ENCODE measurements around the gene PIK3R3.

PIK3R3 gene

DNA sequence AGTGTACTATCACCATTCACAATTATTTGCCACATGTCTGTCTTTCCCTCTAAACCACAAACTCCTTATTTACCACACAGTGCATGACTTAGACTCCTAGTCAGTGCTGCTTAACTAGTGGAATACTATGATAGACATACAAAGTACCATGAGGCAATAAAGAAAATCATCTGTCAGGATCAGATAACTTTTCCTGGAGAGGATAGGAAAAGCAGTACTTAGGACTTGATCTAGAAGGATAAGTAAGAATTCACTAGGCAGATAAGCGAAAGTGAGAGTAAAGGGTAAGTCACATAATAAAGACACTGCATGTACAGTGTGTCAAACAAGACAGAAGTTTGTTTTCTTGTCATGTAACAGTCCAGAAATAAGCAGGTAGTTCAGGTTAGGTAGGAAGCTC is 21.3 kb upstream of the PIK3R3 start:
- peak; percentile 36 for DNase-seq

DNA sequence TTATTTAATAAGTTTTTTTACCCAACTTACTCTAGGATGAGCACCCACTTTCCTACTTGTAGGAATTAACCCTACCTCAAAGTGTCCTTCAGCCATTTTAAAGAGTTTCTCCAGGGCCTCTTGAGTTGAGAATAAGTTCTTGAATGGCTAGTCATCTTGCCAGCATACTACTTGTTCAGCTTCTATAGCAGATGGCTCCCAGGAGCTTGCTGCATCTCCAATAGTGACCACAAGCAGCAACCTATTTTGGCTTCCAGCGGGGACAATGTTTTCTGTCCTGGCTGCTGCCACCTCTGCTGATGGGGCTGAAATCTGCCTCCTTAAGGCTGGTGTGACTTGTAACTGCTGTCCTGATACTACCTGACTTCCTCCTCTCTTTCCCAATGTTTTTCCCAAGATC is 20.8 kb upstream of the PIK3R3 start:
- no peak for DNase-seq

DNA sequence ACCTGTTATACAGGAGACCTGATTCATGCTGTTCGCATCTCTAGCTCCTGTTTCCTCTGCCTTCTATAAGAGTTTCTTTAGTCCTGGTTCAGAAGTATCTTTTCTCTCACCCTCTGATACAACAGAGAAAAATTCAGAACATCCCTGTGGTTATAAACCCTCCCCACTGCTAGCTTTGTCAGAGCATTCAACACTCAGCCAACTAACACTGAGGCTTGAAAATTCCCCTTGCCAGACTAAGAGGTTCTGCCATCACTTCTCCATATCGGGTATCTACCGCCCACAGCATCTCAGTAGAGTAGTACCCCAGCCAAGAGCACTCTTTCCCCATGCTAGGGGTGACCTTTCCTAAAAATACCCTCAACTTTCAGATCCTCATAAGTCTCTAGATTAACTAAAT is 19.6 kb upstream of the PIK3R3 start:
- peak; percentile 76 for DNase-seq

DNA sequence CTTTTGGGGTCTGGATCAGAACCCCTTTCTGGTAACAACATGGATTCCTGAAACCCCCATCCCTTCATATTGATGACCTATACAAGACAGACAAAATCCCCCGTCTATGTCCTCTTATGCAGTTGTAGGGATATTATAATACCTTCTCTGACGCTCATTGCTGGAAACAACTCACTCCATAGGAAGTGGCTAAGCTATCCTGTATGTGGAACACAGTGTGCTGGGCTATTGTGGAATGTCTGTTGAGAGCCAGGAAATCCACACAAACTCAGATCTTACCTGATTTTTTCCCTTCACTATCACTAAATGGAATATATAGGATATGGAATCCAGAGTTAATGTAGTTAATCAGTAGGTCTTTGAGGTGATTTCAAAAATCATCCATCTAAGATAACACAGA is 17.7 kb upstream of the PIK3R3 start:
- DNase-seq, result no peak

DNA sequence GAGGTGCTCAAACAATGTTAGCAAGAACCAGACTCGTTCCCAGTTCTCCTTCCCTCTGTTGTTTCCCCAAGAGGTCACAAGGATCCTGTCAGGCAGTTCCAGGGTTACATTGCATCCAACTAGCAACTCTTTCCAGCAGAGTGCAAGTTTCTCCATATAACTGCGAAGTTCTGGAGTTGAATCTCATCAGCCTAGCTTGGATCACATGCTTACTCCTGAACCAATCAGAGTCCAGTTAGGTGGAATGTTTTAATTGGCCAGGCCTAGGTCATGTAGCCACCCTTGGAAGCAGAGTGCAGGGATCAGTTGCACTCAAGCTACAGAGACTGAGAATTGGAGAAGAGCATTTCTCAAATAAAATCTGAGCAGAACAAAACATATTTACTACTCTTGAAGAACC is 15.9 kb upstream of the PIK3R3 start:
- DNase-seq, result no peak

DNA sequence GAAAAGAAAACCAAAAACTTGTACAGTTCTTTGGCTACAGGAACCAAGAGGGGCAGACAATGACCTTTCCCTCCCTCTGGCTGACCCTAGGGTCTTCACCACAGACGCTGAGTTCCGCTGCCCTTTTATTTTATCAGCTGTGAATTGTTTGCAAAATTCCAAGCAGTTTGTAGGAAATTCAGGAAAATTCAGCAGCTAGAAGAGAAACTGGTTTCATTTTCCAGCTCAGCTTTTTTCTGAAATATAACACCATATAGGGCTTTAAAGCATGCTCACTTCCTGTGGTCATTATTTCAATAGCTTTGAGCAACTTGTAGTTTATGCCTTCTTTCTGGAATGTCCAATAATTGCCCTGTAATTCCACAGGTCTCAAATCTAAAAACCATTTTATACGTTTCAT is 5.5 kb upstream of the PIK3R3 start:
- DNase-seq, result peak; percentile 54

DNA sequence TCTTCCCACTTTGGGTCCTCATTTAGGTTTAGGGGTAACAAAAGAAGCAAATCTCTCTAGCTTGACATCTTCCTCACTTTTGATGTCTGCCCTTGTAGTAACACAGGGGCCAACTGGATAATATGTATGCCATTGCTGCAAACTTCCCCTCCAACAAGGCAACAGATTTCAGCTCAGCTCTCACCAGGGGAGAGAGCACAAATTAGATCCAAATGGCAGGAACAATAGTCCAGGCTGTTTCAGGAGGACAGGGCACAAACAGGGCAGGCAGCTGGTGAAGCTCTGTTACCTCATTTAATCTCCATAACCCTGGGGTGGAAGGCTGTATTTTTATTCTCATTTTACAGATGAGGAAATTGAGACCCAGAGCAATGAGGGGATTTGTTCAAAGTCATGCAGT is 4.3 kb upstream of the PIK3R3 start:
- no peak for DNase-seq

DNA sequence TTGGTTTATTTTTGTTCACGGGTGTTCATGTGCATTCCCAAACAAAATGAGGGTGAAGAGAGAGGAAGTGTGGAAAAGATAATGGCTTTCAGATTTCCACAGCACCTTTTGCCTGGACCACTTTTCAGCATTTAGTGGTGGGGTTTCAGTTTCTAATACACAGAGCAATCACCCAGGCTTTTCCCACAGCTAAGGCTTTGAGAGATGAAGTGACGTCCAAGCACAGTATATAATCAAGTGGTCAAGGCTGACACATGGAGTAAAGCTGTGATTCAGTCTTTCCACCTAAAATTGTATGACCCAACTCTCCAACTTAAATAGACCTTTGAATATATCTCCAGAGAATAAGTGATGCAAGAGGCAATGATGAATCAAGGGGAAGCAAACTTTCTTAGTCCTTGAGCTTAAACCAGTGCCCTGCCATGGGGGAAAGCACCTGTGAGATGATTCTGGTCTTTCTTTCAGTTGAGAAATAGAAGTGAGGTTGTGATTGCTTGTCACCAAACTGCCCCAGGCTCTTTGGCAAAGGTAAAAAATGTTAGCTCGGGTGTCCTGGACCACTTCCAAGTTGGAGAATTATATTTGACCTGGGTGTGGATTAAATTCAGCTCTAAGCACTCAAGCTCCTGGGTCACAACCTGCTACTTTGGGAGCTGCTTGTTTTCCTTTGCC is 2.4 kb upstream of the PIK3R3 start:
- peak; percentile 80 for DNase-seq

DNA sequence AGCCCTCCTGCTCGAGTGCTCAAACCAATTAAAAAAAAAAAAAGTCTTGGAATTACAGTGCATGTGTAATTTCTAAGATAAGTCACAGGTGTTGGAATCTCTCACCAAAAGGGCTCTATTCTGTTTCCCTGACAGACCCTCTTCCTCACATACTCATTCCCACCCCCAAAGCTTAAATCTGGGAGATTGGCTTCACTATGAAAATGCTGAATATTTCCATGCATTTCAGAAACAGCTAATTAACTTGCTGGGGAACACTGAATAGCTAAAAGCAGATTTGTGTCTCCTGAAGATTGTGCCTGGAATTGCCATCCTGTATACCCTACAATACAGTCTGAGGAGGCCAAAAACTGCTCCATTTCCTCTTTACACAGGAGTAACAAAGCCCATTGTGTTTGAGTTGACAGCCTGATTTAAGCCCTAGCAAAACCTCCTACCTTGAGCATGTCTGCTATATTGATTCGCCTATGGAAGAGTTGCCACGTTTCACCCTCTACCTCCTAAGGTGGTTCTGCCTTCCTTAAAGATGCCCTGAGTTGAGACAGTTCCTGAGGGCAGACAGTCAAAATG is 1.4 kb upstream of the PIK3R3 start:
- DNase-seq, result no peak

DNA sequence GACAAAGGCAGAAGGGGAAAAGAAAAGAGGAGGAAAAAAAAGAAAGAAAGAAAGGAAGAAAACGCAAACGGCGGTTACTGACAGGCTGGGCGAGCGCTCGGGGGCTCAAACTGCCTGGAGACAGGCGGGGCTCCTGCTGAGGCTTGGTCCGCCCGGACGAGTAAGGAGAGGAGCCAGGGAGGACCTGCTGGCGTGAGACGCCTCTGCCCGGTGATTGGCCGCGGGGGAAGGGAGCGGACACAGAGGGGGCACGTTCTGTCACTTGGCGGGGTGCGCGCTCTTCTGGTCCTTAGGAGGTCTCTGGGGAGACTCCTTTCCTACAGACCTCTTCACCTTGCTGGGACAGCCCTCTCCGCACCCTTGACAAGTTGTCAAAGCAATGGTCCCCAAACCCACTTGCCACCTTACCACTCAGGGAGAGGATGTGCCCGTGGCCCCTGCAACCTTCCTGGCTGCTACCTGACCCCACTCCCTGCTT is 791 bp upstream of the PIK3R3 start:
- DNase-seq, result no peak

DNA sequence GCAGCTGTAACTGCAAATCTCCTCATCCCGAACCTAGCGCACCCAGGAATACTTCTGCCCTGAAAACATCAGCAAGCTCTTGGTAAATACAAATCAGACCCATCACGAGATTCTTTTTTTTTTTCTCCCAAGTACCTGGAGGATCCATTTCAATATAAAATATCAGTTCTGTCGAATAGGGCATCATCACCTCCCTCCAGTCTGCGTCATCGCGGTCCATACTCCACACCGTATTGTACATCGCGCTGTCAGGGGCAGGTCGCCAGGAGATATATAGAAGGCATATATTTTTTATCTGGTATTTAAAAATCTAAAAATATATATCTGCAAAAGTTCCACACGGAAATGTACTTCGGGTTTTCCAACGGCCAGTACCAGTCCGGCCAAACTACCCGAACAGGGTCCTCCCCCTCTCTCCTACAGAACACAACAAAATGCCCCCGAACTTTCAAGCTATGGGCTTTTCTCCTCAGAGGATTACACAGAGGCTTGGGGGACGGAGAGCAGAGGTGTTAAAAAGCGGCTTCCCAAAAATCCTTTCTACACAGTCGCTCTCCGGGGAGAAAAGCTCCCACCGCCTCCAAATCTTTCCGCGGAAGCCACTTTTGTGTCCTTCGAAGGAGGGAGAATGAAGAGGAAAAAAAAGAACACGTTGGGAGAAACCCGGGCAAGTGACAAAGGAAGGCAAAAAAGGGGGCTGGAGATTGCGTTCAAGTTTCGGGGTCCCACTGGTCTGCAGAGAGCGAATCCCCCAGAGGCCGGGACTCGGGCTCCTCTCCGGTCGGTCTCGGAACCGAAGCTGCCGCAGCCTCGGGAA is 509 bp downstream of the PIK3R3 start:
- DNase-seq, result peak; percentile 21

DNA sequence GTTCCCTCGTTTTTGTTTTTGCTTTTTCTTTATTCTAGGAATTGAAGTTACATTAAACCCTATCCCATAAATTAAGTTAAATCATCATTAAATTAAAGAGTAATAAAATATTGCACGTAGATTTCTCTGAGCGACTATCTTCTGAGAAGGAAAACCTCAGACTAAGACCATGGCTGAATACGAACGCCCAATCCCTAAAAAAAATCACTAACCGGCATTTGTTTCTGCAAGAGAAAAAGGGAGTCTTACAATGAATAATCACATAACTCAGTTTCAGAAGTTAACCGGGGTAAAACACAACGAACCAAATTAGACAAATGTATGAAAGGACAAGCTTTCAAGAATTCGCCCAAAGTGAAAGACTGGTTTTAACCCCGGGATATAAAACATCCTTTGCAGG is 1.3 kb downstream of the PIK3R3 start:
- DNase-seq, result no peak

DNA sequence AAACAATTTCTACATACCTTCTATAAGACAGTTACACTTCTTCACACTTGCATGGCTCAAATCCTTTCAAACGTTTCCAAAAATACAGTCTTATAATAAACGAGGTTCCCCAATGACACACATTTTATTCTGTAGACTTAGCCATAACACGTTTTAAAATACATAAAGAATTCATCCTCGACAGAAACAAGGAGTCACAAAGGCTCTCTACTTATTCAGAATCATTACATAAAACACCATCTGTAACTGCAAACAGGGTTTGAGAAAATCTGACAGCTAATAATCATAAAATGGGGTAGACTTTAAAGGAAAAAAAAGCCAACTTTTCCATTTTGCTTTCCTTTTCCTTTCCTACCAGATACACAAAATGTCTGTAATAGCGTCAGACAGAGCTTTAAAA is 1.8 kb downstream of the PIK3R3 start:
- DNase-seq, result no peak

DNA sequence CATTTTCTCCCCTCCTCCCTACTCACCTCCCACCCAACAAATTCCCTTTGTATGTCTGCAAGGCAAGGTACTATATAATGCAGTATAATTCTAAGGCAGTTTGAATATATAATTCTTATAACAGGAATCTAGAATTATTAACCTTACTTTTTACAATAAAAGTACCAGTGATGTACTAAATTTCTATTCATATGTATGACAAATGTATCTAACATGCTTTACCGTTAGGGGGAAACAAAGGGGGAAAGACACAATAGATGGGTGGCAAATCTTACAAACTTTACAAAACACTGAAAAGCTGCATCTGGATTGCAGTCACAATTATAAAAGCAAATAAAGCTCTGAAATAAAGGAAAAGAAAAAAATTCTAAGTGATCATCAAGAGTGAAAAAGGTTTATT is 2.3 kb downstream of the PIK3R3 start:
- DNase-seq, result no peak

DNA sequence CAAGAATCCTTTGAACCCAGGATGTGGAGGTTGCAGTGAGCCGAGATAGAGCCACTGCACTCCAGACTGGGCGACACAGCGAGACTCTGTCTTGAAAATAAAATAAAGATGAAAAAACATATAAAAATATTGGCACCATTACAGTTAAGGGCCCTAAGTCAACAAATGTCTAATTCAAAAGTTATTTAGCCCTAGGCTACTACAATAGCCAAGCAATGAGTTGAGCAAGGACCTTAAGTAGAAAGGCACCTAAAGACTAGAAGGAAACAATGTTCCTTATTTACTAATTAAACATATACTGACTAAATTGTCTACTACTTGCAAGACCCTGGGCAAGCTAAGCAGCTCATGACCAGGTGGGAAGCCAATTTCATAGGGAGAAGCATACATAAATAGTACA is 4.1 kb downstream of the PIK3R3 start:
- DNase-seq, result no peak

DNA sequence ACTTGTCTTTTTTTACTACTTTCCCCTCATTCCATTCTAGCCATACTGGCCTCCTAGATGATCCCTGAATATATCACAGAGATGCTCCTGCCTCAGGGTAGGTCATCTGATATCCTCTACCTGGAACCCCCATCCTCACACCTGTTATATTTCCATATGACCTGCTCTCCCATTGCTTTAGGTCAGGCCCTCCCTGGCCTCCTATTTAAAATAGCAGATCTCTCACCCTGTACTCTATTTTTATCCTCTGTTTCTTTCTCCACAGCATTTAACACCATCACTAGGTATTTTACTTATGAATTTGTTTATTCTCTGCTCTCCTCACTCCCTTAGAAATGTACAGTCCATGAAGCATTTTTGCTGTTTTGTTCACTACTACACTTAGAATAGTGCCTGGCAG is 13.6 kb downstream of the PIK3R3 start:
- no peak for DNase-seq

DNA sequence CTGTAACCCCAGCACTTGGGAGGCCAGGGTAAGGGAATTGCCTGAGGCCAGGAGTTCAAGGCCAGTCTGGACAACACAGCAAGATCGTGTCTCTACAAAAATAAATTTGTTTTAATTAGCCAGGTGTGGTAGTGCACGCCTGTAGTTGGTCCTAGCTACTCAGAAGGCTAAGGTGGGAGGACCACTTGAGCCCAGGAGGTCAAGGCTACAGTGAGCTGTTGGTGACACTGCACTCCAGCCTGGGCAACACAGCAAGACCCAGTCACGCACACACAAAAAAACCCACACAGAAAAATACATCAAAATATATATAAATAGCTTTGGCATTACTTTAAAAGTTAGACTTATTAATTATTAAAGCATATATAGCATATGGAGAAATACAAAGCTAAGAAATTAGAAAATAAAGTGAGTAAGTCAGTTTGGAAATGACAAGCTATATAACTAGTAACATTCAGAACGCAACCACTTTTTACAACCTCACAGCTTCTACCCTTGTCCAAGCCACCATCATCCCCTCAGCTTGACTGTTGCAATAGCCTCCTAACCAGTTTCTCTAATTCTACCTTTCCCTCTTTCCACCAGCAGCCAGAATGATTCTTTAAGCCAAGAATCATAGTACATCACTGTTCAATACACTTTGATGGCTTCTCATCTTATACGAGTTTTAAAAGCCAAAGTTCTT is 14.5 kb downstream of the PIK3R3 start:
- no peak for DNase-seq

DNA sequence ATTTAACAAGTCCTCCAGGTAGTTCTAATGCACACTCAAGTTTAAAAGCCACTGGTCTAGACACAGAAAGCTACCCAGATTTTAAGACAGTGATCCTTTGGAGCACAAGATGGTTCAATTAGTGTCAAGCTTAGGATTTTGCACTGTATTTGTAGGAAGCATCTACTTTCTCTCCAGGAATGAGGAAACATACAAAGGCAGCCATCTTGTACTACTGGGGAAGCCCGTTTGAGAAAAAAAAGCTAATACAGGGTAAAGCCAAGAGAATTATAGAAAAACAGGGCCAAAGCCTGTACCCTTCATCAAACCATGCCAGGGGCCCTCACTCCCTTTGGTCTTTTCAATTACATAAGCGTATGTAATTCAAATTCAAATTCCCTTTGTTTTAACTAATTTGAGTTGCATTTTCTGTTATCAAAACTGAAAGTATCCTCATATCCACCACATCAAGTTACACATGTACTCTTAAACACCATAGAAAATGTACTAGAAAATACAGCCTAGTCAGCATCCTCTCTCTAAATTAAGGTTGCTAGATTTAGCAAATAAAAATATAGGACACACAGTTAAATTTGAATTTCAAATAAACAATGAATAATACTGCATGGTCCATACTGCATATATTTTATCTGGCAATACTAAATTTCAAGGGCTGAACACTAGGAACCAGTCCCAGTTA is 17.4 kb downstream of the PIK3R3 start:
- no peak for DNase-seq

DNA sequence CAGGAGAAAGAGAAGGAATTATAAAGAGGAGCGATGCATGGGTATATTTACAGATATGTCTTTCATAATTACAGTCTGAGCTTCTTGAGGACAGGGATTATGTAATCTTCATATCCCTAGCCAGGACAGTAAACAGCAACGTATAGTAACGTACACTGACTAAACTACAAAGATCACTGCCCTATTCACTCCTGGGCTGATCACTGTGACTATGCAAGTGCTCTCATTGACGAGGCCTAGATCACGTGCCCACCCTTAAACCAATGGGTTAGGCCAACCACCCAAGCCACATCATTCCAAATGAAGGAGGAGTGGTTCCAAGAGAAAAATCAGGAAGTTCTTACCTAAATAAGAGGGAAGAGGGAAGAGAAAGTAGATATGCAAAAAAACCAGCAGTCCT is 18.5 kb downstream of the PIK3R3 start:
- DNase-seq, result no peak

DNA sequence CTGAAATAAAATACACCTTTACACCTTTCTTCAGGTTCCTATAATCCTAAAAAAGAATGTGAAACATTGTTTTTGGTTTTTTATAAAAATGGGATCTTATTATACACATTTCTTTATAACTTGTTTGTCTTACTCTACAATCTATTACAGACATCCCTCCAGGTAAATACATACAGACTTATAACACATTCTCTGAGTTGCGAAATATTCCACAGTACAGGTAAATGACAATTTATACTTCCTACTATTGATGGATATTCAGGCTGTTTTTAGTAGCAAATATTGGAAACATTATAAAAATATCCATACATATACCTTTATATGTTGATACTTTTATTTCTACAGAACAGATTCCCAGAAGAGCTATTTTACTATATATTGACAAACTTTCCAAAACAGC is 20.3 kb downstream of the PIK3R3 start:
- no peak for DNase-seq

DNA sequence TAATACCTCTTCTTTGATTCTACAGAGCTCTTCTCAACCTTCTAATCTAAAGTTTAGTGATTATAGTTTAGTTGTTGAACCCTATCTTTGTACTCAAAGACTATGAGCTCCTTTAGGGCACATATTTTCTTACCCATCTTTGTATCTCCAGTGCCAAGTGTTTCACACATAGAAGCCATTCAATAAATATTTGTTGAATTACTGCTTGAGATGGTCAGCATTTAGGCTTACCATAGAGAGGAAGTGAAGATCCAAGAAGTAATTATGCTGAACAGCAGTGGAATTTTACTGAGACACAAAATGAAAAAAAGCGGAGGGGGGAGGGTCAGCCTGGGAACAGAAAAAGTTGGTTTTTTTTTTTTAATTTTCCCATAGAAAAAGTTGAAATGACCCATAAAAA is 21.9 kb downstream of the PIK3R3 start:
- DNase-seq, result no peak

DNA sequence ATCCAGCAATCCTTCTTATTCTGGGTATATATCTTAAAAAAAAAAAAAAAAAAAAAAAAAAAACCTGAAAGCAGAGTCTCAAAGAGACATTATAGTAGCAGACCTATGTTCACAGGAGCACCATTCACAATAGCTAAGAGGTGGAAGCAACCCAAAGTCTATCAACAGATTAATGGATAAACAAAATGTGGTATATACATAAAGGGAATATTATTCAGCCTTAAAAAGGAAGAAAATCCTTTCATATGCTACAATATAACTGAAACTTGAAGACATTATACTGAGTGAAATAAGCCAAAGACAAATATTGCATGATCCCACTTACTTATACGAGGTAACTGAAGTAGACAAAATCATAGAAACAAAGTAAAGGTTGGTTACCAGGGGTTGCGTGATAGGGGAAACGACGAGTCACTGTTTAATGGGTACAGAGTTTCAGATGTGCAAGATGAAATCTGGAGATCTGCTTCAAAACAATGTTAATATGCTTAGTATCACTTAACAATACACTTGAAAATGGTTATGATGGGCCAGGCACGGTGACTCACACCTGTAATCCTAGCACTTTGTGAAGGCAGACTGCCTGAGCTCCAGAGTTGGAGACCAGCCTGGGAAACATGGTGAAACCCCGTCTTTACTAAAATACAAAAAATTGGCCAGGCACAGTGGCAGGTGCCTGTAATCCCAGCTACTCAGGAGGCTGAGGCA is 29.5 kb downstream of the PIK3R3 start:
- peak; percentile 3 for DNase-seq
